C4-2B (cell line): ENCODE measurements around the gene CLMN.

Experiments used
- H3K27ac ChIP-seq: fragments of 450-650 bp; 2 replicates; pipeline ENCODE4 v1.5.1; 2017
- ZFX ChIP-seq: fragments of 450-650 bp; IDR thresholded peaks from 2 replicates; pipeline ENCODE4 v1.6.1; 2017
- TF ChIP-seq, protein P1 (sequence below): fragments of 450-650 bp; conservative IDR thresholded peaks from 2 replicates; pipeline ENCODE4 v1.5.1; 2017; ENCODE audit warnings: mild to moderate bottlenecking

Gene CLMN

DNA sequence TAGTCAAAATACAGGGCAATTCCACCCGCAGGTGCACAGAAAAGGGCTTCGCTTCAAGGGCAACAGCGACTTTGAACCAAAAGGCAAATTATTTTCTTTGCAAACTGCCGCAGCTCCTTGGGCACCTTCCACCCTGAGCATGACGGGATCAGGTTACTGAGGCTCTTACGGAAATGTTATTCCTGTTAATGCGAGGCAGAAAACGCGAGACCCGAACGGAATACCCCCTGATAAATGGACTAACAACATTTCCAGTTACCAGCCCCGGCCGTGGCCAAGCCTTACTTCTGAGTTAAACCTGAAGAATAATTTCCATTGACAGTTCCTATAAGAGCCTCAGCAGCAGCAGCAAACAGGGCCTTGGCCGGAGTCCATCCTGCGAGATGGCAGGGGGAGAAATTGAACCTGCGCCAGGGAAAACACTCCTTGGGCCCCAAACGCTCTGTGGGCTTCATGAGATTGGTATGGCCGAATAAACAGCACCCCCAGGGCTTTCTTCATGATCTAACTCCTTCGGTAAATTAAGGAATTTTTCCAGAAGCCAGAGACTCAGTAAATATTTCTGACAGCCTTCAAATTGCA is 92.3 kb downstream of the CLMN start:
- no peak overlapping the region for H3K27ac ChIP-seq
- TF ChIP-seq, protein P1, sequence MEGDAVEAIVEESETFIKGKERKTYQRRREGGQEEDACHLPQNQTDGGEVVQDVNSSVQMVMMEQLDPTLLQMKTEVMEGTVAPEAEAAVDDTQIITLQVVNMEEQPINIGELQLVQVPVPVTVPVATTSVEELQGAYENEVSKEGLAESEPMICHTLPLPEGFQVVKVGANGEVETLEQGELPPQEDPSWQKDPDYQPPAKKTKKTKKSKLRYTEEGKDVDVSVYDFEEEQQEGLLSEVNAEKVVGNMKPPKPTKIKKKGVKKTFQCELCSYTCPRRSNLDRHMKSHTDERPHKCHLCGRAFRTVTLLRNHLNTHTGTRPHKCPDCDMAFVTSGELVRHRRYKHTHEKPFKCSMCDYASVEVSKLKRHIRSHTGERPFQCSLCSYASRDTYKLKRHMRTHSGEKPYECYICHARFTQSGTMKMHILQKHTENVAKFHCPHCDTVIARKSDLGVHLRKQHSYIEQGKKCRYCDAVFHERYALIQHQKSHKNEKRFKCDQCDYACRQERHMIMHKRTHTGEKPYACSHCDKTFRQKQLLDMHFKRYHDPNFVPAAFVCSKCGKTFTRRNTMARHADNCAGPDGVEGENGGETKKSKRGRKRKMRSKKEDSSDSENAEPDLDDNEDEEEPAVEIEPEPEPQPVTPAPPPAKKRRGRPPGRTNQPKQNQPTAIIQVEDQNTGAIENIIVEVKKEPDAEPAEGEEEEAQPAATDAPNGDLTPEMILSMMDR = no peak
- no peak for TF ChIP-seq ZFX

- TF ChIP-seq, protein P1 = no peak
- no peak for TF ChIP-seq ZFX
- H3K27ac ChIP-seq = no peak overlapping the region
Measured at GRCh38 chr14:95226801-95227200, 92.9 kb downstream of the CLMN start.

DNA sequence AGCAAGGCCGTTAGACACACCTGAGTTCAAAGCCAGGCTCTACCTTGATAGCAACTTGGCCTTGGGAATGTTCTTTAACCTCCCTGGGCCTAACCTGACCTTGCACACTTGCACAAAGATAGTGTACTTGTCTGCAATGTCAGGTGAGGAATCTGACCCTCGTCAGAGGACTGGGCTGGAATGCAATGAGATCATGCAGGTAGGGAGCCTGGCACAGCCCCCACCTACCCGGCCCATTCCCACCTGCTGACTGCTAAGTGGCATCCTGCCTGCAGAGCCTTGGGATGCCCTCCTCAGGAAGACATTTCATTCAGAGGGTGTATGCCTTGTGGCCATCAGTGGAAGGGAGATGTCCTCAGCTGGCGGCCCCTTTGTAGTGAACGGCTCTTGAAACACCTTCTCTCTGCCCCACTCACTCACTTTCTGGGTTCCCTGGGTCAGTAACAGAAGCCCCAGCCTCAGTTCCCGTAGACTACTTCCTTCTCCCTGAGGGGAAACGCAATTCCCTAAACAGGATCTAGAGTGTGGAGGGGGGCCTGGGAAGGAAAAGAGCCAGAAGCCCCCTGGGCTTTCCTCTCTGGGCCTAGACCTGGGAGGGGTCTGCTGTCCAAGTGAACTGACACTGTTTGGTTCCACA is 94.3 kb downstream of the CLMN start:
- TF ChIP-seq ZFX = no peak
- TF ChIP-seq, protein P1 = no peak
- no peak overlapping the region for H3K27ac ChIP-seq

DNA sequence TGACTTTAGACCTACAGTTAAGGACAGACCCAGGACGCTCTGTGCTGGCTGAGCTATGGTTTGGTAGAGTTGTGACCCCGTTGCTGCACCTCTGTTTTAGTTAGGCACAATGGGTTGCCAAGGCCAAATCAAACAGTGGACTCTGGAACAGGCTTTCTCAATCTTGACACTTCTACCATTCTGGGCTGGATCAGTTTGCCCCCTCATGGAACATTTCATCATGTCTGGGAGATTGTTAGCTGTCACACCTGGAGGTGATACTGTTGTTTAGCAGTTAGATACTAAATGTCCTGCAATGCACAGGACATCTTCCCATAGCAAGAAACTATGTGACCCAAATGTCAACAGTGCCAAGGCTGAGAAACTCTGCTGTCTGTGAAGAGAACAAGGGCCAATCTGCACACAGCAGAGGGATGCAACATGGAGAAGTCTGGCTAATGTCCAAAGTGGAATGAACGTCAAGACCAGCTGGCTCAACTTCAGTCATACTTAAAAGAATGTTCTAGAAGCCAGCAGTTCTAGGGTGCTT is 96.8 kb downstream of the CLMN start:
- no peak overlapping the region for H3K27ac ChIP-seq
- TF ChIP-seq, protein P1 = no peak
- TF ChIP-seq ZFX = no peak

DNA sequence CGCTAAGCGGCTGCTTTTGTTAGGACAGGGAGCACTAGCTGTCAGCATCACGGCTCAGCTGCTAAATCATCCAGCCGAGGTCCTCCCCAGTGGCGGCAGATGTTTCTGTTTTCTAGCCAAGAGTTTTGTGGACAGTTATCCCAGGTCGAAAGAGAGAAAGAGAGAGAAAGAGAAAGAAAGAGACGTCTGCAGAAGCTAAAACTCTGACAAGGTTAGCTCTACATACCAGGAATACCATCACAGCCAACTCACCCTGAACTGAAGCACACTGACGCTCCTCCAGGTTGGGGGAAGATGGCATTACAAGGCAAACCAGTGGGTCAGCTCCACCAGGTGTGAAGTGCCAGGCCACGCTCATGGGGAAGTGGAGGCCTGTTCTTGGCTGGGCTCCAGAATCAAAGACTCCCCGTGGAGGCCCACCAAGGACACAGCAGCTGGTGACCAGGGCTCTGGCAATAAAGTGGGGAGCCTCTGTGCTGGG is 97.5 kb downstream of the CLMN start:
- H3K27ac ChIP-seq = no peak overlapping the region
- TF ChIP-seq, protein P1 = no peak
- no peak for TF ChIP-seq ZFX

DNA sequence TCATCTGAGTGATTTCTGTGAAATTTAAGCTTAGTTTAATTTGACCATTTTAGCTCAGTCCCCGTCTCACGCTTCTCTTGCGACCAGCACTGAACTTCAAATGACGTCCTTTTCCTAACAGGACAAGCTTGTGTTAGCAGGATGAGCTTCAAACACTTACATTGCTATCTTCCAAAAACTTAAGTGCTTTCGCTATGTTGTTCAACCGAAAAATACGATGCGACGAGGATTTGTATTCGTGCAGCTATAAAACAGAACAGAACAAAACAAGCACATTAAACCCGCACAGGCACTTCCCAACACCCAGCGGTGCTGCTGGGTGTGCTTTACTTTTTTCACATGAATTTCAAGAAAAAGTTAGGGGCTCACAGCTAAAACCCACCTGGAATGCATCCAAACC is 98.2 kb downstream of the CLMN start:
- H3K27ac ChIP-seq = no peak overlapping the region
- TF ChIP-seq, protein P1 = no peak
- 0 out of 2 replicates have a peak, but pooled peaks have one; percentile 21 for TF ChIP-seq ZFX

DNA sequence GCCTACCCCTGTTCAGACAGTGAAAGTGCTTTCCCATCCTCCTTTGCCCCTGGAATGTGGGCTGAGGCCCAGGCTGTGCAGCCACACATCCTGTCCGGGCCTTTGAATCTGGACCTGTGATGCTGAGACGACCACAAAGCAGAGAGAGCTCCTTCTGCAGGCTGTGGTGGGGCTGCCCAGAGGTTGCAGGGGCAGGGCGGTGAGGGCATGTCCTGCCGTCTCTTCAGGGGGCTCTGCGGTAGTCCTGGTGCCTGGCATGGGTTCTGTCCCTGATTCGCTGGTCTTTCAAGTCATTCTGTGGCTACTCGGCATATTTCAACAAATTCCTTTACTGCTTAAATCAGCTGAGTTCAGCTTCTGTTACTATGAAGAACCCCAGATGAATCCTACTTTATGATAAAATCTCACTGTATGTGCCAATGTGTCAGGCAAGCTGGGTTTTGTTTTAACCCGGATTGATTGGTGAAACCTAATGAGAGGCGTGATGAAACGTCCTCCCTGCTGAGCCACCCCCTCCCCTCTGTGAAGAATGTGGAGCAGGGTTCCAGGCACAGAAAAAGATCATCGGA is 99.0 kb downstream of the CLMN start:
- H3K27ac ChIP-seq = no peak overlapping the region
- TF ChIP-seq ZFX = no peak
- TF ChIP-seq, protein P1 = no peak
